HG03045 (cell line): Measurements from ENCODE around the gene HBG1.
"Not testable (repeated sequence)": the region's sequence is repeated elsewhere in the genome, so short reads cannot be mapped to it uniquely, and the experiment has no call there.

Source experiments
- ATAC-seq: cut with Tn5 transposase; IDR thresholded peaks from one replicate; pipeline ENCODE4 v1.9.1; 2021; ENCODE audit warnings: mild to moderate bottlenecking, moderate library complexity; ENCODE audit not compliant: unreplicated experiment

HBG1 gene

DNA sequence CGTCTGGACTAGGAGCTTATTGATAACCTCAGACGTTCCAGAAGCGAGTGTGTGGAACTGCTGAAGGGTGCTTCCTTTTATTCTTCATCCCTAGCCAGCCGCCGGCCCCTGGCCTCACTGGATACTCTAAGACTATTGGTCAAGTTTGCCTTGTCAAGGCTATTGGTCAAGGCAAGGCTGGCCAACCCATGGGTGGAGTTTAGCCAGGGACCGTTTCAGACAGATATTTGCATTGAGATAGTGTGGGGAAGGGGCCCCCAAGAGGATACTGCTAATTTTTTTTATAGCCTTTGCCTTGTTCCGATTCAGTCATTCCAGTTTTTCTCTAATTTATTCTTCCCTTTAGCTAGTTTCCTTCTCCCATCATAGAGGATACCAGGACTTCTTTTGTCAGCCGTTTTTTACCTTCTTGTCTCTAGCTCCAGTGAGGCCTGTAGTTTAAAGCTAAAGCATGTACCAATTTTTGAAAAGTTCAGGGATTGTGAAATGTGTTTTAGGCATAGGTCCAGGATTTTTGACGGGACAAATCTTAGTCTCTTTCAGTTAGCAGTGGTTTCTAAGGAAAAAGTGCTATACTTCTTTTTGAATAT, at the start of gene HBG1:
HBG1 (minus strand) TSS at position 51 of the 590 bp plus-strand sequence. CDS start 53 bp downstream, outside the sequence.
- not testable (repeated sequence) for ATAC-seq

DNA sequence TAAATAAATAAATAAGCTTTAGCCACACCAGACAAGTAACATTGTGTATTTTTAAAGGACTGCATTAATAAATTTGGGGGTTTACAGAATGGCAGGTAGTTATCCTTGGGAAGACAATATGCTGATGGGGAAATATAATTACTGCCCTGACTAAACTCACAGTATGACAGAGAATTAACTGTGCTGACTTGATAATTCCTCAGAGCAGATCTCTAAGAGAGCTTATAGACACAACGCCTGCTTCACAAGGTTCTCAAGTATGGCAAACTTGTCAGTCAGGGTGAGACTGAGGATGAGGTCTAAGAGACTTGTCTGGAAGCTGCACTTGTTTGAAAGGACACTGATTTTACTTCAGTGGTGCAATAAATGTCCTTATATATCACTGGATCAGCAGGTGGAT, 48.8 kb upstream of the HBG1 start:
- no peak for ATAC-seq

DNA sequence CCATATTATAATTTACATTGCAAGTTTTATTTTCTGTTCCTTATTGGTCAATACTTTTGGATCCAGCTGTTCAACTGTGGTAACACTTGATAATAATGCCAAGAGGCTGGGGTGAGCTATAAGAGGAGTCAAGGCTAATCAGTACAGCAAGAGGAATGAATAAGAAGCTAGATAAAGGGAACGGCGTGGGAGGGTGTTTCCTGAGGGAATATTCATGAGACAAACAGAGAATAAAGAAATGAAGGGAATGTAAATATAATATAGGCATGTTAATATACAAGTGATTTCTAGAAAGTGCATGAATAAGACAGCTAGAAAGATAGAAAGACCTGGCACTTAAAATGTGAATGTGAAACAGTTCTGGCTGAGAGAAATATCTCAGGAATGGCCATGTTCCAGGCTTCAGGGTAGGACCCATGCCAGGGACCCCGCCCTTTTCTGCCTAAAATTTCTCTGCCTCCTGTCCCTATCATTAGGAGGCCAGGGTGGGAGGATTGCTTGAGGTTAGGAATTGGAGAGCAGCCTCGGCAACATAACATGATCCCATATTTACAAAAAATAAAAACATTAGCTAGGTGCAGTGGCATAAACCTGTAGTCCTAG, 48.2 kb upstream of the HBG1 start:
- ATAC-seq: no peak

DNA sequence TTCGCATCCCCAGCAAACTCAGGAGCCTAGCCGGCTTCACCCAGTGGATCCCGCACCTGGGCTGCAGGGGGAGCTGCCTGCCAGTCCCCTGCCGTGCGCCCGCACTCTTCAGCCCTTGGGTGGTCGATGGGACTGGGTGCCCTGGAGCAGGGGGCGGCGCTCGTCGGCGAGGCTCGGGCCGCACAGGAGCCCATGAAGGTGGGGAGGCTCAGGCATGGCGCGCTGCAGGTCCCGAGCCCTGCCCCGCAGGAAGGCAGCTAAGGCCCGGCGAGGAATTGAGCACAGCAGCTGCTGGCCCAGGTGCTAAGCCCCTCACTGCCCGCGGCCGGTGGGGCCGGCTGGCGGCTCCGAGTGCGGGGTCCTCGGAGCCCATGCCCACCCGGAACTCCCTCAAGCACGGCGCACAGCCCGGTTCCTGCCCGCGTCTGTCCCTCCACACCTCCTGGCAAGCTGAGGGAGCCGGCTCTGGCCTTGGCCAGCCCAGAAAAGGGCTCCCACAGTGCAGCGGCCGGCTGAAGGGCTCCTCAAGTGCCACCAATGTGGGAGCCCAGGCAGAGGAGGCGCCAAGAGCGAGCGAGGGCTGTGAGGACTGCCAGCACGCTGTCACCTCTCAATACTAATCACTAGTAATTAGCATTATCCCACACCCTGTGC, 44.8 kb upstream of the HBG1 start:
- not testable (repeated sequence) for ATAC-seq

DNA sequence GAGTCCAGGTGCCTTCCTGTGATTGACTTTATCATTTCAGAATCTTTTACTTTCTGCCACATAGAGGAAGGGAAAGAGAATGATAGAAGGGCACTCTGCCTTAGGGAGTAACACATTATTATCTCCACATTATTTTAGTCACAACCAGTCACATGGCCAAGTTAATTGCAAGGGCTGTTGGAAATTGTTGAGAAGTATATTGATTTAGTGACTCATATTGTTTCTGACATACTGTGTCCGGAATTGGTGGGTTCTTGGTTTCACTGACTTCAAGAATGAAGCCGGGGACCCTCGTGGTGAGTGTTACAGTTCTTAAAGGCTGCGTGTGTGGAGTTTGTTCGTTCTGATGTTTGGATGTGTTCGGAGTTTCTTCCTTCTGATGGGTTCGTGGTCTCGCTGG, 43.4 kb upstream of the HBG1 start:
- ATAC-seq: no peak

DNA sequence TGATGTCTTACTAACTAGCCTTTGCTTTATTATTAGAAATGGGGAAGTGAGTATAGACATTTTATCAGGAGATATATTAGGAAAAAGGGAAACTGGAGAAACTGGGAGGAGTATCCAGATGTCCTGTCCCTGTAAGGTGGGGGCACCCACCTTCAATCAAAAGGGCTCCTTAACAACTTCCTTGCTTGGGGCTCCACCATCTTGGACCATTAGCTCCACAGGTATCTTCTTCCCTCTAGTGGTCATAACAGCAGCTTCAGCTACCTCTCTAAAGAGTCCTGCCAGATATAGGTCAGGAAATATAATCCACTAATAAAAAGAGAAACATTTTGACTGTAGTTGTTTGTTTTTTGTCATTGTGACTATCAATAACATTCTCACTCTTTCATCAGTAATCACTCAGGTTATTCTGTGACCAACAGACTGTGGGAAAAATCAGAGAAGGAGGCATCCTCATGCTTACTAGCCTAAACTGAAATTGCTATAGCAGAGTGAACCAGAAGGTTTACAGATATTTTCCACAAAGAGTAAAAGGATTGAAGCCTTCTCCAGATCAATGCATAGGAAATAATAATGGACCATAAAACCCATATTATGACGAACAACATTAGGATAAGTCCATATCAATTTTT, 41.7 kb upstream of the HBG1 start:
- ATAC-seq: peak; percentile 80

DNA sequence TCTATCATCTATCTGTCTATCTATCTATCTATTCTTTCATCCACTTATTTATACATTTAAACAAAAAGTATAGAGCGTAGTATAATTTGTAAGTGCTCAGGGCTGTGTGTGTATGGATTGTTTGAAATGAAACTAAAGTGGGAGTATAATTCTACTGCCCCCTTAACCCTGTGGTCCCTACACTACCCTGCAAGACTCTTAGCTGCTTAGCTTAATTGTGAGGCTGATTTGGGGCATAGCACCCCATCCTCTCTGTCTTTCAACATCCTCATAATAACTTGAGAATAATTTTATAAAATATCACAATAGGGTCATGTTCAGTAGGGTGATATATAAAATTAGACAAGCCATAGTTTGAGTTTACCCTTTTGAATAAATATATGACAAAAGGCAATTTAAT, 40.4 kb upstream of the HBG1 start:
- ATAC-seq: no peak

DNA sequence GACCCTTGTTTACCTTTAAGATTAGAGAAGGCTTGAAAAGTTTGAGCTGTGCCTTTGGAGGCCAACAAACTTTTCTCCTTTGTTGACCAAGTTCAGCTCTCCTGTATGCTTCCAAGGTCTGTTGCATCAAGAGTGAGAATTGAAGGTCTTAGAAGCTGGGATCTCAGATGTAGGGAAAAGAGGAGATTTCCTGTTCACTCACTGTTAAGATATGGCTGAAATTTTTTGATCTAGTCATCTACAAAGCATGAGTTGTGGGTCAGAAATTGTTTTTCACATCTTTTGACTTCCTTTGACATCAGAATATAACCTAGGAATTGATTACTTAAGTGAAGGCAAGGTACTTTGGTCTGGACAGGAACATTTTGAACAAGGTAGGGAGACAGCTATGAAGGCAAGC, 40.0 kb upstream of the HBG1 start:
- no peak for ATAC-seq

DNA sequence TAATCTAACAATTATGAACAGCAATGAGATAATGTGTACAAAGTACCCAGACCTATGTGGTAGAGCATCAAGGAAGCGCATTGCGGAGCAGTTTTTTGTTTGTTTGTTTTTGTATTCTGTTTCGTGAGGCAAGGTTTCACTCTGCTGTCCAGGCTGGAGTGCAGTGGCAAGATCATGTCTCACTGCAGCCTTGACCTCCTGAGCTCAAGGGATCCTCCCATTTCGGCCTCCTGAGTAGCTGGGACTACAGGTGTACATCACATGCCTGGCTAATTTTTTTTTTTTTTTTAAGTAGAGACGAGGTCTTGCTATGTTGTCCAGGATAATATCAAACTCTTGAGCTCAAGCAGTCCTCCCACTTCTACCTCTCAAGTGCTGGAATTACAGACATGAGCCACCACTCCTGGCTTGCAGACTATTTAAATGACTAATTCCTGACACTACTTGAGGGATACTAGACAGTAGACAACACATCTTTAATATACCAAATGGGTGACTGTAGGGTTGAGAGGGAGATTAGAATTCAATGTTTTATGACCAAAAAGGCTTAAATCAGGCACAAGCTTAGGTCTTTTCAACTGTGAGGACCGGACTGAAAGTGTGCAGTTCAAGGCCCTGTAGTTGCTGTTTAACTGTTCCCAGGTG, 39.4 kb upstream of the HBG1 start:
- no peak for ATAC-seq

DNA sequence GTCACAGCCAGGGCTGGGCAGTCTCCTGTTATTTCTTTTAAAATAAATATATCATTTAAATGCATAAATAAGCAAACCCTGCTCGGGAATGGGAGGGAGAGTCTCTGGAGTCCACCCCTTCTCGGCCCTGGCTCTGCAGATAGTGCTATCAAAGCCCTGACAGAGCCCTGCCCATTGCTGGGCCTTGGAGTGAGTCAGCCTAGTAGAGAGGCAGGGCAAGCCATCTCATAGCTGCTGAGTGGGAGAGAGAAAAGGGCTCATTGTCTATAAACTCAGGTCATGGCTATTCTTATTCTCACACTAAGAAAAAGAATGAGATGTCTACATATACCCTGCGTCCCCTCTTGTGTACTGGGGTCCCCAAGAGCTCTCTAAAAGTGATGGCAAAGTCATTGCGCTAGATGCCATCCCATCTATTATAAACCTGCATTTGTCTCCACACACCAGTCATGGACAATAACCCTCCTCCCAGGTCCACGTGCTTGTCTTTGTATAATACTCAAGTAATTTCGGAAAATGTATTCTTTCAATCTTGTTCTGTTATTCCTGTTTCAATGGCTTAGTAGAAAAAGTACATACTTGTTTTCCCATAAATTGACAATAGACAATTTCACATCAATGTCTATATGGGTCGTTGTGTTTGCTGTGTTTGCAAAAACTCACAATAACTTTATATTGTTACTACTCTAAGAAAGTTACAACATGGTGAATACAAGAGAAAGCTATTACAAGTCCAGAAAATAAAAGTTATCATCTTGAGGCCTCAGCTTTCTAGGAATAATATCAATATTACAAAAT, 38.6 kb upstream of the HBG1 start:
- no peak for ATAC-seq

DNA sequence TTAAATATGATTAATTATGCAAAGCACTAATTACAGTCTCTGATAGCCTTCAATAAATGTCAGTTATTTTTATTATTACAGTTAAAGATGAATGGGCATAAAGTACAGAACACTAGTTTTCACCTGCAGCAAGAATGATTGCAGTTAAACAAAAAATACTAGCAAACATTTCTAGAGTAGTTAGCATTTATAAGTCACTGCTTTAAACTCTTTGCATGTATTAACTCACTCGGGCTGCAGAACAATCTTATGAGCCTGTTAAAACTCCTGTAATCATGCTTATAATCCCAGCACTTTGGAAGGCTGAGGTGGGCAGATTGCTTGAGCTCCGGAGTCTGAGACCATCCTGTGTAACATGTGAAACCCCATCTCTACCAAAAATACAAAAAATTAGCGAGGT, 37.2 kb upstream of the HBG1 start:
- no peak for ATAC-seq

DNA sequence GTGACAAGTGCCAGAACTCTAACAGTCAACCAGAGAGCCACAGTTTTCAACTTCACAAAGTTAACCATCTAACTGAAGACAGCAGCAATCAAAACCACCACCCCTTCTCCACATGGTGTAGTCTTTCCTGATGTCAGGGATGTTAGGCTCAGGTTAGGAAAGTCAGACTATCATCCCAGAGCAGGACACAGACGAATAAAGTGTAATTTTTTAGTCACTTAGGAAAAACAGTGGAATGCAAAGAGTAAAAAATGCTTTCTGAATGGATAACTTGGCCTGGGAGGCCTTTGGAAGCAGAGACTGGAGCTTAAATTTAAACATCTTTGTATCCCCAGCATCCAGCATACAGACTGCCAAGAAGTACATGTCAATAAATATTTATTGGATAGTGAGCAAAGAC, 36.7 kb upstream of the HBG1 start:
- ATAC-seq: no peak

DNA sequence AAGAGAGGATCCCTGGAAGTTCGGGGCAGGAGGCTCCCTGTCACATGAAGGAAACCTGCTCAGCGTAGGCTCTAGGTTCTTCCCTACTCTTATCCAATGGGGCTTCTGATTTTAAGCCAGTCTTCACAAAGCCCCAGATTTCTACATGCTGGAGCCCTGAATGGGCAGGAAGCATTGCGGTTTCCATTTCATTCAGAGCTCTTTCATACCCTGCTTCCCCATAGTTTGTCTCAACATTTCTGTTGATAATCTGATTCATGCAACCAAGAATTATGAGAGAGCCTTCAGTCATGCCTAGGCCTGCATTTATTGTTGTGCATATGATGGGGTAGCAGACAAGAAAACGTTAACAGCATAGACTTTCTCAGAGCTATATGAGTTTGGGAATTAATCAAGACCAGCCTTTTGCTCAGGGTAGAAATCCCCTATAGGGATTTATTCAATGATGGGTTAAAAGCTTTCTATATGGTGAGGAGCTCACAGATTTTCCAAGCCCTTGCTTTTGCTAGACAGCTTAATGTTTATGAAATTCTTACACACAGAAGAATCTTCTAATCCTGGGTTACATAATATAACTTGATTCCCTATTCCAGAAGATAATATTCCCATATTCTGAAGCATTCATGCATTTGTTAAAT, 36.2 kb upstream of the HBG1 start:
- no peak for ATAC-seq

DNA sequence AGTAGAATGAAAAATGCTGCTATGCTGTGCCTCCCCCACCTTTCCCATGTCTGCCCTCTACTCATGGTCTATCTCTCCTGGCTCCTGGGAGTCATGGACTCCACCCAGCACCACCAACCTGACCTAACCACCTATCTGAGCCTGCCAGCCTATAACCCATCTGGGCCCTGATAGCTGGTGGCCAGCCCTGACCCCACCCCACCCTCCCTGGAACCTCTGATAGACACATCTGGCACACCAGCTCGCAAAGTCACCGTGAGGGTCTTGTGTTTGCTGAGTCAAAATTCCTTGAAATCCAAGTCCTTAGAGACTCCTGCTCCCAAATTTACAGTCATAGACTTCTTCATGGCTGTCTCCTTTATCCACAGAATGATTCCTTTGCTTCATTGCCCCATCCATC, 35.0 kb upstream of the HBG1 start:
- no peak for ATAC-seq

DNA sequence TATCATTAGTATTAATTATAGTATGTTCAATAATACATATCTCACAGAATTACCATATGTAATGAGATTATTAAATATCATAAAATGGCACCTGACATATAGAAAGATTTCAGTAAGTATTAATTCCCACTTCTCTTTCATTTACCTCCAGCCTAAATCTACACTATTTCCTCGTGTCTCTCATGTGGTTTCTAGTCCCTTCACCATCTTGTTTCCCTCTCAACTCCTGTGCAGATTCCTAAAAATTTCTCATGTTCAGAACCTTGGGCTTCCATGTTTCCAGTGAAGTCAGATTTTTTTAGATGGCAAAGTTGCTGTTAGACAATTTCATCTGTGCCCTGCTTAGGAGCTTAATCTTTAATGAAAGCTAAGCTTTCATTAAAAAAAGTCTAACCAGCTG, 34.2 kb upstream of the HBG1 start:
- ATAC-seq: no peak

DNA sequence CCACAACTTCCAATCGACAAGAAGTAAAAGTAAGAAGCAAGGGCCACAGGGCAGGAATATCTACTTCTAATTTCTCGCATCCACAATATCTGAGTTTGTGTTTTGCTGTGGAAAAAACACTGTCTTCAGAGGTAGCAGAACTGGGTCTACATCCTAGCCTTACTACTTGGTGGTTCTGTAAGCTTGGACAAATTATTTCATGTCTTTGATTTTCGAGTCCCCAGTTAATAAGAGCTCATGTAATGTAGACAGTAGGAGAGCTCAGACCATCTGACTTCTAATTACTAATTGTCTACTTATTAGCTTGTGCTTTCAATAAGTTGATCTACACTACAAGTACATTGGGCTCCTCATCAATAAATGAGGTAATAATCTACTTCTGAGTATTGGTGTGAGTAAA, 33.4 kb upstream of the HBG1 start:
- ATAC-seq: no peak

DNA sequence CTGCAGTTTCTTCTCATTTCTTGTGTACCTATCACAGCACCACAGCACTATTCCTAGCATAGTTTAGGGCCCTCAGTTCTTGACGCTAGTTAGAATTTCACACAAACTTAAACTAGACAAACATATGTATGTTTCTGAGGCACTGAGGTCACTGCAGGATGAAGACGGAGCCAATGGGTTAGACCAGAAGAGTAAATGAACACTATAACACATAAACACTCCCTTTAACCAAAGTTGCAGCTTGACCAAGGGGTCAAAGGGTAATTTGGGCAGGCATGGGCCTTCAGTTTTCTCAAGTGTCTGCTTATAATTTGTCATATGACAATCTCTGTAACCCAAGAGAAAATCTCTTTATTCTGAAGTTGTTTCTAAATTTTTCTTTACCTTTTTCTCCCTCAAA, 33.0 kb upstream of the HBG1 start:
- ATAC-seq: no peak

DNA sequence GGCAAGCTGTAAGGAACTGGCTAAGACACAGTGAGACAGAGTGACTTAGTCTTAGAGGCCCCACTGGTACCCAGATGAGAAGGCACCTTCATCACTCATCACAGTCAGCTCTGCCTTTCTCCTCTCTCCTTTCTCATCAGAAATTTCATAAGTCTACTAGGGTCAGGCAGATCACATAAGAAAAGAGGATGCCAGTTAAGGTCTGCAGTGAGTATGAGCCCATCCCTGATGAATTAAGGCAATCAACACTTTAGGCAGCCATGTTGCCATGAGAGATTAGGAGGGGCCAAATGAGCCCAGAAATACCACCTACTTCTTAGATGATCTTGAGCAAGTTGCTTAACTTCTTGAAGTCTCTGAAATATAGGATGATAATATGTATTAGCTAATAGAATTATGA, 31.9 kb upstream of the HBG1 start:
- ATAC-seq: no peak

DNA sequence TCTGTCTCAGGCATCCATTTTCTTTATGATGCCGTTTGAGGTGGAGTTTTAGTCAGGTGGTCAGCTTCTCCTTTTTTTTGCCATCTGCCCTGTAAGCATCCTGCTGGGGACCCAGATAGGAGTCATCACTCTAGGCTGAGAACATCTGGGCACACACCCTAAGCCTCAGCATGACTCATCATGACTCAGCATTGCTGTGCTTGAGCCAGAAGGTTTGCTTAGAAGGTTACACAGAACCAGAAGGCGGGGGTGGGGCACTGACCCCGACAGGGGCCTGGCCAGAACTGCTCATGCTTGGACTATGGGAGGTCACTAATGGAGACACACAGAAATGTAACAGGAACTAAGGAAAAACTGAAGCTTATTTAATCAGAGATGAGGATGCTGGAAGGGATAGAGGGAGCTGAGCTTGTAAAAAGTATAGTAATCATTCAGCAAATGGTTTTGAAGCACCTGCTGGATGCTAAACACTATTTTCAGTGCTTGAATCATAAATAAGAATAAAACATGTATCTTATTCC, 31.0 kb upstream of the HBG1 start:
- ATAC-seq: peak; percentile 96

DNA sequence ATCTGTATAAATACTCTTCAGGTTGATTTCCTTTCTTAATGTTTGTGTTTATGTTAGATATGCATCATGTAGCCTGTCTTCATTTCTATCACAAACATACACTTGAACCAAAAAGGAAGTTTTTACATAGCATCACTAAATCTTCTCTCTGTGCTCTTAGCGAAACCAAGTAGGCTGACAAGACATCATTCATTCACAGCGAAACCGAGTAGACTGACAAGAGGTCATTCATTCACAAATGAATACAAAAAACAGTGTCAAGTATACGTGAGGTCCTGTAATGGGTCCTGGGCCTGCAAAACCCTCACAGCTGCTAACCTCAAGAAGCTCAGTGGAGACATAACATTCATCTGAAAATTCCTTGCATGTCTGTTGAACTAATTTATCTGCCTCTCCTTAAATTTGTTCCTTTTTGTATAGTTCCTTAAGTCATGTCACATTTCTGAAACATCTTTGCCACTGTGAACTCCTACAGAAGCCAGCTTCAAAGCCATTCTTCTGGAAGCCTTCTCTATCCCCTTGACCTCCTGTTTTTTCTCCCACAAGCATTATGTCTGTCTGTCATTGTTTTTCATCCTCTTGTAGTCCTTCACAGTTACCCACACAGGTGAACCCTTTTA, 29.9 kb upstream of the HBG1 start:
- ATAC-seq: no peak
